ENCODE measurements around the gene NUCB1.

Gene NUCB1

GRCh38 chr19:48970923-48971395 is 70.8 kb downstream of the NUCB1 start:
- no peak overlapping the region for H3K4me3 ChIP-seq (ENCODE audit: low read depth, low read length)
- peak; percentile 91 for TF ChIP-seq CTCF (IDR thresholded peaks at IDR 0.05; ENCODE audit: low read depth, low read length)
